ENCODE results near the gene ASPHD1. TPM values are rescaled to one million over a fixed set of nuclear protein-coding genes. Genes with fewer than 3 reads are reported as not detected.
"Not testable (repeated sequence)": the region's sequence is repeated elsewhere in the genome, so short reads cannot be mapped to it uniquely, and the experiment has no call there.

The ASPHD1 gene
- total RNA-seq, 4 donors from 2014 or later: 0.90 to 5.7 (median 3.9) TPM

GRCh38 chr16:29925105-29925756 lies 24.9 kb downstream of the ASPHD1 start:
- Histone ChIP-seq H3K4me3 (peak overlapping the region; percentile 78 to 84 (median 80)), H3K9me3 (no peaks in the 10 kb centered on the region), H3K4me1 (peaks cover 0 to 39% (median 19%) of the 10 kb centered on the region in 4 donors), H3K27me3 (no peaks in the 10 kb centered on the region), H3K36me3 (peaks cover 0 to 33% (median 13%) of the 10 kb centered on the region in 3 donors), H3K27ac (peak overlapping the region; percentile 78 to 93 (median 85))
- 6% methylated on average over 9 of the region's 9 CpGs for WGBS, 2 donors
- no peak for TF ChIP-seq CTCF (IDR thresholded peaks at IDR 0.05)
- TF ChIP-seq POLR2A (IDR thresholded peaks at IDR 0.05): no peak
- TF ChIP-seq EP300 (IDR thresholded peaks at IDR 0.05): no peak
- no peak for DNase-seq (ENCODE audit: low spot score in 2 of 2)

GRCh38 chr16:29925781-29926710 lies 25.8 kb downstream of the ASPHD1 start, which contains the start of gene KCTD13:
Gene KCTD13 (minus strand): TSS chr16:29926226. CDS start chr16:29926033, 193 bp downstream.
- H3K36me3 ChIP-seq: peaks cover 0 to 26% (median 13%) of the 10 kb centered on the region in 3 donors
- peak; percentile 73 to 80 for DNase-seq (ENCODE audit: low spot score in 2 of 2)
- peaks cover 0 to 39% (median 19%) of the 10 kb centered on the region in 4 donors for H3K4me1 ChIP-seq
- peak within 1 kb of the TSS; percentile 78 to 84 (median 80) for H3K4me3 ChIP-seq
- H3K27me3 ChIP-seq: no peaks in the 10 kb centered on the region
- H3K27ac ChIP-seq: peak within 1 kb of the TSS; percentile 78 to 93 (median 85)
- TF ChIP-seq POLR2A (IDR thresholded peaks at IDR 0.05): peak; percentile 76 to 91
- TF ChIP-seq CTCF (IDR thresholded peaks at IDR 0.05): peak in 1 of 5 experiments; percentile 33
- TF ChIP-seq EP300 (IDR thresholded peaks at IDR 0.05): peak; percentile 72 to 96
- H3K9me3 ChIP-seq: no peaks in the 10 kb centered on the region
- WGBS, 2 donors: 0 to 1% methylated on average over 45 to 46 of the region's 89 CpGs

GRCh38 chr16:29926711-29927052 lies 26.4 kb downstream of the ASPHD1 start:
- 1% methylated on average over 11 to 12 of the region's 12 CpGs for WGBS, 2 donors
- H3K27ac ChIP-seq: peak overlapping the region; percentile 78 to 93 (median 85)
- peak in 1 of 2 donors; percentile 6 for DNase-seq (ENCODE audit: low spot score in 2 of 2)
- no peaks in the 10 kb centered on the region for H3K9me3 ChIP-seq
- H3K36me3 ChIP-seq: peaks cover 0 to 19% (median 13%) of the 10 kb centered on the region in 3 donors
- H3K4me3 ChIP-seq: peak overlapping the region; percentile 78 to 84 (median 80)
- no peaks in the 10 kb centered on the region for H3K27me3 ChIP-seq
- no peak for TF ChIP-seq EP300 (IDR thresholded peaks at IDR 0.05)
- TF ChIP-seq CTCF (IDR thresholded peaks at IDR 0.05): no peak
- no peak for TF ChIP-seq POLR2A (IDR thresholded peaks at IDR 0.05)
- H3K4me1 ChIP-seq: peaks cover 0 to 39% (median 19%) of the 10 kb centered on the region in 4 donors

- H3K4me3 ChIP-seq: peak overlapping the region; percentile 78 to 84 (median 80)
- DNase-seq (ENCODE audit: low spot score in 2 of 2): no peak
- 51 to 53% methylated on average over 12 of the region's 12 CpGs for WGBS, 2 donors
Measured at GRCh38 chr16:29927070-29927905, 27.0 kb downstream of the ASPHD1 start.

GRCh38 chr16:29931750-29932149 lies 31.5 kb downstream of the ASPHD1 start:
- not testable (repeated sequence) for H3K27ac ChIP-seq; DNase-seq (ENCODE audit: low spot score in 2 of 2); H3K9me3 ChIP-seq; H3K4me3 ChIP-seq; H3K36me3 ChIP-seq; H3K27me3 ChIP-seq
- WGBS, 2 donors: 89 to 92% methylated on average over 2 of the region's 2 CpGs
- peaks cover 0 to 12% (median 9%) of the 10 kb centered on the region in 4 donors for H3K4me1 ChIP-seq

More at GRCh38 chr16:29927070-29927905, 27.0 kb downstream of the ASPHD1 start:
- Histone ChIP-seq H3K9me3 (no peaks in the 10 kb centered on the region), H3K36me3 (peaks cover 0 to 15% (median 8%) of the 10 kb centered on the region in 3 donors), H3K27ac (peak overlapping the region in 3 of 4 donors; percentile 81 to 93 (median 89)), H3K4me1 (peaks cover 0 to 35% (median 19%) of the 10 kb centered on the region in 4 donors), H3K27me3 (no peaks in the 10 kb centered on the region)
- TF ChIP-seq EP300 (IDR thresholded peaks at IDR 0.05) (no peak), CTCF (IDR thresholded peaks at IDR 0.05) (no peak), POLR2A (IDR thresholded peaks at IDR 0.05) (no peak)
